Erythroblast (primary cell): Measurements from ENCODE around the gene LANCL3.
A peak's percentile ranks its signal among the peaks of the same experiment; 100 is the strongest.

Experiments
- DNase-seq, 2 experiments: peaks; one replicate each; lab custom pipeline; 2025; lab: John Stamatoyannopoulos, UW
- GATA1 ChIP-seq: IDR thresholded peaks from 2 replicates; pipeline ENCODE4 v1.6.1; 2011; ENCODE audit warnings: low read depth, mild to moderate bottlenecking, control low read depth, low read length, moderate library complexity
- POLR2A ChIP-seq: IDR thresholded peaks from 2 replicates; pipeline ENCODE4 v1.6.1; 2011; ENCODE audit warnings: mild to moderate bottlenecking, low read length

Gene LANCL3

GRCh38 chrX:37717708-37718107 is 146.2 kb downstream of the LANCL3 start:
- peak; percentile 46 to 51 for DNase-seq
- TF ChIP-seq POLR2A (no peak), GATA1 (no peak)

DNA sequence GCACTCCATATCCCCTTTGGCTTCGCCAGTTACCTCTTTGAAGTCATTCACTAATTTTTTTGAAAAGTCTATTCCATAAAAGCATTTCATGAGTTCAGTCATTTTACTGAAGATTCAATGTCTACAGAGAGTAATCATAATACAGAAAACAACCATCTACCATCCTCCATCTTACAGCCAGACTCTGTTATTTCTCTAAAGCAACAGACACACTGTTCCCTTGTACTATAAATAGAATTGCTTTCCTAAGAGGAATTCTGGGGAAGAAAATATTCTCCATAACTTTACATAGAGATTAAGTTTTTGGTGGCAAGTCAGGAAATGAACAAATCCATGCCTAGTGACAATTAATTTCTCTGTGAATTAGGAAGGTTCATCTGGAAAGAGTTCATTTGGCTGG is 151.1 kb downstream of the LANCL3 start:
- TF ChIP-seq POLR2A (no peak), GATA1 (no peak)
- DNase-seq = no peak

GRCh38 chrX:37726346-37726745 is 154.9 kb downstream of the LANCL3 start:
- no peak for TF ChIP-seq POLR2A
- TF ChIP-seq GATA1 = no peak
- no peak for DNase-seq
